GM19438 (cell line): ENCODE results near the gene UROC1.

ENCODE experiments used
- ATAC-seq: cut with Tn5 transposase; IDR thresholded peaks from one replicate; pipeline ENCODE4 v1.9.1; 2021; ENCODE audit warnings: low read depth; ENCODE audit not compliant: unreplicated experiment

UROC1 gene

DNA sequence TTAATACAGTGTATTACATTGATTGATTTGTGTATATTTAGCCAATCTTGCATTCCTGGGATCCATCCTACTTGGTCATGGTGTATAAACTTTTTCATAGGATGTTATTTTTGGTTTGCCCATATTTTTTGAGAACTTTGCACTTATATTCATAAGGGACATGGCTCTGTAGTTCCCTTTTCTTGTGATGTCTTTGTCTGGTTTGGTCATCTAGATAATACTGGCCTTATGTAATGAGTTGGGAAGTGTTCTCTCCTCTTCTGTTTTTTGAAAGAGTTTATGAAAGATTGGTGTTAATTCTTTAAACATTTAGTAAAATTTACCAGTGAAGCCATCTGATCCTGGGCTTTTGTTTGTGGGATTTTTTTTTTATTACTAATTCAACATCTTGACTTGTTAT is 15.9 kb upstream of the UROC1 start:
- ATAC-seq = no peak

DNA sequence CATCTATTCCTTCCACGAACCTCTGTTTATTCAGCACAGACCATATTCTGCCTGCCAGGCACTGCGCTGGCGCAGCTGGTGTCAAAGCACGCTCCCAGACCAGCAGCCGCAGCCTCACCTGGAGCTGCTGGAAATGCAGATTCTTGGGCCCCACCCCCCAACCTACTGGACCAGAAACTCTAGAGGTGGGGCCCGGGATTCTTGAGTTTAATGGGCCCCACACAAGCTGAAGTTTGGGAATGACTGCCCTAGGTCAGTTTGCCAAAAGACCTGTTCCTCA is 13.4 kb upstream of the UROC1 start:
- ATAC-seq = no peak

DNA sequence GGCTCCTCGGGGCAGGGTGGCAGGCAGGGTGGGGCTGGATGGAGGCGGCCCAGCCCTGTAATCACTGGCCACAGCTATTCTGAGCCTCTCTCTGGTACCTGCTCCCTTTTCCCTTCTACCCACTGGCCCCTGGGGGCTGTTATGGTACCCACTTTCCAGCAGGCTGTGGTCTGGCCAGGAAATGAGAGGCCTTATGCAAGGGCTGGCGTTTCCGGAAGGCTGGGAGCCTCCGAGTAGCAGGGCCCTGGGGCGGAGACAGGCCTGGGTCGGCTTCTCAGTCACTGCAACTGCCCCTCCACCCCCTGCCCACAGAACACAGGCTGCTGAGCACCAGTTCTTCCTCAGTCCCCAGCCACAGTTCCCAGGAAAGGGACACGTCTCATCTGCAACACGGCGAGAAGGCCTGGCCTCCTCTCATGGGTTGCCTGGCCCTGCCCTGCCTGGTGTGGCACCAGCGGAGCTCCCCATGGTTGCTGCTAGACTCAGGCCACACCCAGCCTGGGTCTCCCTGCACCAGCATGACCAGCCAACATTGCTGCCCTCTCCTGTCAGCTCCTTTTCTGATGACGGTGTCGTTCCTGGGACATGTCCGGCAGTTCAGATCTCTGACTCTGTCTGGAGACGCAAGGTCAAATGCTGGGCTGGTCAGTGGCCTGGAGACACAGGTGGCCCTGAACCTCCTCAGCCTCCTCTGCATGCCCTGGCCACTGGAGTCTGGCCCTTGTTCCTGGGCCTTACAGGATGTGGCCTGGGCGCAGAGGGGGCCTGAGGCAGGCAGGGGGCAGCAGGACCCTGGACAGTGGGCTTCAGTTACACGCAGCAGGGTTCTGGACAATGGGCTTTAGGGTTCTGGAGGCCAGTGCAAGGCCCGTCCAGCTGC is 12.8 kb upstream of the UROC1 start:
- ATAC-seq = peak; percentile 65

DNA sequence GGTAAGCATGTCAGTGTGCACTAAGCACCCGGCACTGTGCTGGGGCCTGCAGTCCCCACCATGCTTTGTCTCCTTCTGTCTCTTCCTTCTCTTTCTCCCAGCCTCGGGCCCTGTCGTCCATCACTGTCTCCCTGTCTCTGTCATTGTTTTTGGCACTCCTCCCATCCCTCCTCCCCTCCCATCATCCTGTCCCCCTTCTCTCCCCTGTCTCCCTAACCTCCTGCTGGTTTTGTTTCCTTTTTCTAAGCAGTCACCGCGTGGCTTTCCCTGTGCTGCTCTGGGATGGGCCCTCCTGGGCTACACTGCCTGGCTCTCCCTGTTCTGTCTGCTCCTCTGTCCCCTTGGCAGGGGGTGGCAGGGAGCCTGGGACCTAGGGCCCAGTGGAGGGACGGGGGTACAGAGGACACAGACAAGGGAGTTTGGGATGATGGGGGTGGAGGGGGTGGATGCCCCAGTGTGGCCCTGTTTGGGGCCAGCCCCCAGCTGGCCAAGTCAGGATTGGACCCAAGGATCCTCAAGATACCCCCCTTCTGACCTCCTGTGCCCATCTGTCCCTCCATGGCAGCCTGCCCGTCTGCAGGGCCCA is 12.1 kb upstream of the UROC1 start:
- ATAC-seq = no peak

DNA sequence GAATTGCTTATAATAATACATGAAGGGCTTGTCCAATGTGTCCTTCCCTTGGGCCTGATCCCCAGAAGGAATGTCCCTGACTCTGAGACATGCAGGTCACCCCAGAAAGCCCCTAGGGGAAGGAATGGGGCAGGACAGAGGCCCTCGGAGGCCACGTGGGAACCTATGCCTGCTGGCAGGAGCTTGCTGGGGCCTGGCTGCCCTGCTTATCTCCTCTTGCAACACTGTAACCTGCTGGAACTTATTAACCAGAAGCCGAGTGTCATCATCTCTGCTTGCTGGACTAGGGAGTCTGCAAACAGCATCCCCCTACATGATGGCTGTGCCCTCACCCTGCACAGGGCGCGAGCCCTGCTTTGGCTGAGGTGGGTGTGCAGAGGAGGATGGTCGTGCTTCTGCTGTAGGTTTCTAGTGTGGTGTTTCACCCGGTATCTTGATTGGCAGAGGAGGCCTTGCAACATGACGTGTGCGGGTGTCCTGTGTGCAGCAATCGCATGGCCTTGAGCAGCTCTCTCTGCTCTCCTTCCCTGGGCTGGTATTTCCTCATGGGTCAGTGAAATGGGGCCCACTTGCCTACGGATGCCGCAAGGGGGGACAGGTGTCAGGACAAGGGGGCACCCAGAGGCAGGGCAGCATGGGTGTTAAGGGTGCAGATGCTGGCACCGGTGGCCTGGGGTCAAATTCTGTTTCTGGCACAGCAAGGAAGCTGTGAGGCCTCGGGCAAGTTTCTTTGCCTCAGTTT is 11.4 kb upstream of the UROC1 start:
- no peak for ATAC-seq

DNA sequence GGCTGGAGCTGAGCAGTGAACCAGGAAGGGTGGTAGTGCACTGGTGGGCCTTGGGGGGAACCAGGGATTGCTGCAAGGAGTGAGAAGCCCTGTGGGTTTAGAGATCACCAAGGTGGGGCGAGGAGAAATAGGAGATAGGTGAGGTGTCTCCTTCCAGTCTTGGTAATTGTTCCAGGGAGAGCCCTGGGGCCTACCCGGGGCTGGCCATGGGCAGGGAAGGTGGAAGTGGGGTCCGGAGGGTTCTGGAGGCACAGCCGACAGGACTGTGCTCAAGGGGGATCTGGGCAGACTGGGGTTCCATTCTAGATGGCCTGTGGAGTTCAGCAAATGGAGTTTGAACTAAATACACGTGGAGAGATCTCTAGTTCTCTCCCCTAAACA is 10.8 kb upstream of the UROC1 start:
- ATAC-seq = no peak

DNA sequence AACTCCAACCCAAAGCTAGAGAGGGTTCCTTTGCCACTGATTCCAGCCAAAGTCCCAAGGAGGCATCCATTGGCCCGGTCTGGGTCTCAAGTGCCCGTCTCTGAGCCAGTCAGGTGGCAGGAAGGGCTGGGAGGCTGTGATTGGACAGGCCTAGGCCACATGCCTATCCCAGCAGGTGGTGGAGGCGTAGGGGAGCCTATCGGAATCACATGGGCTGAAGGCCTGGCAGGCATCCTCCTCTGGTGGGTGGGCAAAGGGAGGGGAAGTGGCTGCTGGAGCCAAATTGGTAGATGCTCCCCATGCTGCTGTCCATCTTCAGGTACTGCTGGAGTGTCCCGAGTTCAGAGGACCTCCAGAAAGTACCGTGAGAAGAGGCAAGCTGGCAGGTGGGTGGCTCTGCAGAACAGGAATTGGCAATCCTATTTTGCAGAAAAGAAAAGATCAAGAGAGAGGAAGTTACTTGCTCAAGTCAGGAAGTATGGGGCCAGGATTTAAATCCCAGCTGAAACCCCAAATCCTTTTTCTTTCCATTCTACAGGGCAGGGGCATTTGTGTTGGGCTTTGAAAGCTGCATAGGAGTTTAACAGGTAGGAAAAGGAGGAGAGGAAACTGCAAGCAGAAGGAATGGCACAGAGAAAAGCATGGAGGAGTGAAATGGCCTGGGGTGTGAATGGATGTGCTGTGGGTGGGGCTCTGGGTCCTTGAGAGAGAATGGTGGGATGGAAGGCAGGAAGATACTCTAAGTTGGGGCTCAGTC is 10.1 kb upstream of the UROC1 start:
- ATAC-seq = no peak

DNA sequence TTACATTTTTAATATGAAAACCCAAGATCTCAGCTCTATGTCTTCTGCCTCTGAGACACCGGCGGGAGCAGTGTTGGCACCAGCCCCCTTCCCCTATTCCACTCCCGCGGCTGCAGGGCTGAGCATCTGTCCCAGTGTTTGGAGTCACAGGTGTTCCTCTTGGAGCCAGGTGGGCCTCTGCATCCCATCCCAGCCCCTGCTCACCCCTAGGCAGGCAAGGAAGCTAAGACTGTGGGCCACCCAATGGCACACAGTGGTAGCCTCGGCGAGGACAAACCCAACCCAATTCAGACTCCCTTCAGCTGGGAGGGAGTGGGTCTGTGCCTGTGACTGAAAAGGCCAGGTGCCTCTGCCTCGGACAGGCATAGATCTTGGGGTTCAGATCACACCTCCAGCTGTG is 9.4 kb upstream of the UROC1 start:
- ATAC-seq = no peak

DNA sequence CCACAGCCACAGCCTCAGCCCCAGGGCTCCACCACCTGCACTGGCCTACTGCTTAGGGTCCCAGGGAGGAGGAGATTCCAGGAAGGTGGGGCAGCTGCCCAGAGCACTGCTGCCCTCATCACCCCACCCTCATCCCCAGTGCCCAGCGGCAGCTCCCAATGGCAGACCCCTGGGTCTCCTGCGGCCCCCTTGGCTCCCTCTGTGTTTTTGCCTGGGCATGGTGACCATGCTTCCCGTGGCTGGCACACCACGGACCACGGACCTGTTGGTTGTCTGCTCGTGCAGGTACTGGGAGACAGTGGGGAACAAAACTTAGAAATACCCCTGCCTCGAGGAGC is 9.1 kb upstream of the UROC1 start:
- ATAC-seq = no peak

DNA sequence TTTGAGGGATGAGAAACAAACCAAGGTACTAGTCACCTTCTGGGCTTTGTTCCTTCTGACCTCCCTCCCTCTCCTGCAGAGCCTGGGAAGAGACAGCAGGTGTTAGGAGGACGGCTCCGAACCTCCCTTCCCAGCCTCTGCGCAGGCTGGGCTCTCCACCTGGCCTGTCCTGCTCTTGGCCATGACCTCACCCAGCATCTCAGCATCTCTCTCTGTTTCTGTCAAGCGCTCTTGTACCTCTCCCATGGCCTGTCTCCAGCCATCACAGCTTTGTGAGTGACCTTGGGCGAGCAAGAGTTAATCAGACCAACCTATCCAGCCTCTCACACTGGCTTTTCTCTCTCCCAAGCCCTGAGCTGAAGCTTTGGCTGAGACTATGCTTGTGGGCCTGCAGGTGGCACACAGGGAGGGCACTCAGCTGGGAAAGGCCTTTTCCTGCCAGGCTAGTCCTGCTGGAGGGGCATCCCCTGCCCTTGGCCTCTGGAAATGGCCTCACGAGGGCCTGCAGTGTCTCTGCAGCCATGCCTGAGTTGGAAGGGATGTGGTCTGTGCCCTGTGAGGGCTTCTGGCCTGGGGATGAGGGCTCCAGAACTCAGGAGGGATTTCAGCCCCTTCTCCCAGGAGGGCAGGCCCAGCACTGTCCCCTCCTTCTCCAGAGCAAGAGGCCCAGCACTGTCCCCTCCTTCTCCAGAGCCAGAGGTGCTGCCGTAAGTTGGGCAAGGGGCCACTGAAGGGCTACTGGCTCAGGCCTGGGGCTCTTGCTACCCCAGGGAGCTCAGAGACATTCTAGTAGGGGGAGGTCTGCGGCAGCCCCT is 8.5 kb upstream of the UROC1 start:
- ATAC-seq = no peak

DNA sequence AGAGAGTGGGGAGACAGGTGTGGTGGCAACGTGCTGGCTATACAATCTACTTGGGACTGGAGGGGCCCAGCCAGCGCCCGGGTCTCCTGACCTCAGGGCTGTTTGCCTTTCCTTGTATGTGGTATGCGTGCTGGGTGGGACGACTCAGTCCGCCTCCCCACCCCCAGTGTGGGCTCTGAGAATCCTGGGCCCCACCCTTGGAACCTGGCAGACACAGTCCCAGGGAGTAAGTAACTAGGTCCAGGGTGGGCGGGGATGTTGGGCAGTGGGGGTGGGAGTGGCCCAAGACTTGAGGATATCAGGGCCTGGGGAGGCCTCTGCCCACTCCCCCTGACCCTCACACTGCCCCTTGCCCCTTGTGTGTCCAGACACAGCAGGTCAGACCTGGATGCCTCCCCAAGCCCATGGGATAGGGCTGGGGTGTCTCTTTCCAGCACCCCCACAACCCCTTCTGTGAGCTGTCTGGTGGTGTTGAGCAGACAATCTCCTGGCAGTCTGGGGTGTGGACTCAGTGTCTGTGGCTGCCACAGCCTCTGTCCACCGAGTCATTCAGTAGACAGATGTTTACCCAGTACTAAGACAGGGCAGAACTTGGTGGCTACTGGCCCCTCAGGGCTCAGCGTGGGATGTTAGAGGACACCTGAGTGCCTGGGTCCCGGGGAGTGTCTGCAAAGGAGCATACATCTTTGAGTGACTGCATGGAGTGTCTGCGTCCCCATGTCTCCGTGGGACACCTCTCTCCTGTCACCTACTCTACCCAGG is 7.7 kb upstream of the UROC1 start:
- ATAC-seq = no peak

DNA sequence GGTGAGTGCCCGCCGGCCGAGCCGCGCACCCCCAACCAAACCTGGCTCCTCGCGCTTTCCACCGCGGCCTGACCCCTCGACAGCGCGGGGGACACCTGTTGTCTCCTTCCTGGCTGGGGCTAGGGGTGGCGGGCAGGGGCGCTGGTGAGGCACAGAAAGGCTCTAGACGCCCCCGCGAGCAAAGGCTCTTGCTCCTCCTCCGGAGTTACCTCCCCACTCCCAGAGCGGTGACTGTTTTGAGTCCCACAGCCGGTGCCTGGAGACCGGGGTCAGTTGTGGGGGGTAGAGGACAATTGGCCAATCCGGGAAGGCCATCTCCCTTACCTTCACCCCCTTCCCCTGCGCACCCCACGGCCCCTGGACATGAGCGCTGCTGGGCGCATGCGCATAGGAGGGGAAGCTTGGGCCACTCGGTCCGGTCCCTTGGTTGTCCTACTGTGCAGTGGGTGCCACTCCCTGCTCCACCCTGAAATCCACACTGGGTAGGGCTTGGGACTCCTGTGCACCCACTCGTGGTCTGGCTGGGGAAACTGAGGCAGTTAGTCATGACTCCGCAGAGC is 6.9 kb upstream of the UROC1 start:
- no peak for ATAC-seq

DNA sequence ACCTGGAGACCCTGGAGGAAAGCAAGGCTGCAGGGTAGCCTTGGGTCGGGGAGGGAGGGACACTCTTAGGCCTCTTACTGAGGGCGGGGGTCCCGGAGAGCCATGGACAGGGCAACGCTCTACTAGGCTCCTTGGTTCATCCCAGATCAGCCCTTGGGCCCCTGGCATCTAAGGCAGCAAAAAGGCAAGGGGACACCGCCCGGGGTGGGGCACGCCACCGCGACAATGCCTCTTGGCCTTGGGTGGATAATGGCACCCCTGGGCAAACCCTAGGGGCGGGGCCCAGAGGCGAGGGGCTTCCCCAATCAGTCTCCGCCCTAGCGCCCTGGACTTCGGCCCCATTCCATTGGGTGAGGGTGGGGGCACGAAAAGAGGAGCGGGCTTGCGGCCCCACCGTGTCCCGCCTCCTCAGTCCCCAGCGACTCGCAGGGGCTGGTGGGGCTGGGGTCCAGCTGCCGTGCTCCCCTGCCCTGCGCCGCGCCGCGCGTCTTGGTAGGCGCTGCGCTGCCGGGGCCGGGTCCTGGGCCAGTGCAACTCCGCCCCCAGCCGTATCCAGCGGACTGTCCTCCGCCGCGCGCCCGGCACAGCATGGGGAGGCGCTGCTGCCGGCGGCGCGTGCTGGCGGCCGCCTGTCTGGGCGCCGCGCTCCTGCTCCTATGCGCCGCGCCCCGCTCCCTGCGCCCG is 6.3 kb upstream of the UROC1 start, which contains the start of gene CHST13:
Gene CHST13, plus strand, starts transcription at position 411 of the 684 bp plus-strand sequence. Its CDS starts 178 bp downstream, at position 589.
- ATAC-seq = no peak

DNA sequence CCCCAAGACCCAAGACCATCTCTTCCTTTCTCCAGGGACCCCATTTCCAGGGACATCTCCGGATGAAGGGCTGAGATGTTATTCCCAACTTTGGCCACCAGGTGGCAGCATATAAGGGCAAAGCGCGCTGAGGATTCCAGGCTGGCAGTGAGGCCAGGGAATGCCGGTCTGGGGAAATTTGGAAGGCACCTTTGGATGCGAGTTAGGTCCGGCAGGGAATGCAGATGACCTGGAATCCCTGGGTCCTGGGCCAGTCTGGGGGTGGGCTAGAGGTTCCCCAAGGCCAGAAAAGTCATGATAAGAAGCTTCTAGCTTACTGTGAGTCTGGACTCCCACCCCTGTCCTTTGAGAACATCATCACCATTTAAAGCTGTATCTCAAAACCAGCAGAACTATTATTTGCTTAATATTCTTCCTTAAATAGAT is 4.8 kb upstream of the UROC1 start:
- ATAC-seq = no peak

DNA sequence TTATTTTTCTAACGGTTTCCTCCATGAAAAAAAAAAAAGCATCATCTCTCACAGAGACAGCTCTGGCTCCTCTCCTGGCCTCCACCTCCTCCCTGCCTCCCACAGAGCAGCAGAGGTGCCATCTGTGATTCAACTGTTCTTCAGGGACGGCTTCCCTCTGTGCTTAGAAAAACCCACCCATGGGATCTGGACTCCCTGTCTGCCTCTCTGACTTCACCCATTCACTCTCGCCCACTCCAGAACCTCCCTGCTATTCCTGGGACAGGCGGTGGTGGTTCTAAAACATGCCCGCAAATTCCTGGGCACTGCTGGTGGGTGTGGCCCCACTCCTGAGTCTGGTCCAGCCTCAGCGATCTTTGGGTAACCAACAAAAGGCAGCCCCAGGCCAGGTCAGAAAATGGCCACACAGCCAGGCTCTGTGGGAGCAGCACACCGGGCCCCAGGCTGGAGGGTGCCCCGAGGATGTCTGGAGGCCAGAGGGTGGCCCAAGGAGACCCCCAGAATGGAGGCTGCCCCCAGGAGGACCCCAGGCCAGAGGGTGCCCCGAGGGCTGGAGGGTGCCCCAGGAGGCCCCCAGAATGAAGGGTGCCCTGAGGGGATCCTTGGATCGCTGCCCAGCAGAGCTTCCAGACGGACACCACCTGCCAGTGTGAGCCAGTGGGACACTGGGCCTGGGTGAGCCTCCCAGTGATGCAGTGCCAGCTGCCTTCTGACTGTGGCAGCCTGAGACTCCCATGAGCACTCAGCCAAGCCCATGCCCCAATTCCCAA is 3.7 kb upstream of the UROC1 start:
- ATAC-seq = no peak

DNA sequence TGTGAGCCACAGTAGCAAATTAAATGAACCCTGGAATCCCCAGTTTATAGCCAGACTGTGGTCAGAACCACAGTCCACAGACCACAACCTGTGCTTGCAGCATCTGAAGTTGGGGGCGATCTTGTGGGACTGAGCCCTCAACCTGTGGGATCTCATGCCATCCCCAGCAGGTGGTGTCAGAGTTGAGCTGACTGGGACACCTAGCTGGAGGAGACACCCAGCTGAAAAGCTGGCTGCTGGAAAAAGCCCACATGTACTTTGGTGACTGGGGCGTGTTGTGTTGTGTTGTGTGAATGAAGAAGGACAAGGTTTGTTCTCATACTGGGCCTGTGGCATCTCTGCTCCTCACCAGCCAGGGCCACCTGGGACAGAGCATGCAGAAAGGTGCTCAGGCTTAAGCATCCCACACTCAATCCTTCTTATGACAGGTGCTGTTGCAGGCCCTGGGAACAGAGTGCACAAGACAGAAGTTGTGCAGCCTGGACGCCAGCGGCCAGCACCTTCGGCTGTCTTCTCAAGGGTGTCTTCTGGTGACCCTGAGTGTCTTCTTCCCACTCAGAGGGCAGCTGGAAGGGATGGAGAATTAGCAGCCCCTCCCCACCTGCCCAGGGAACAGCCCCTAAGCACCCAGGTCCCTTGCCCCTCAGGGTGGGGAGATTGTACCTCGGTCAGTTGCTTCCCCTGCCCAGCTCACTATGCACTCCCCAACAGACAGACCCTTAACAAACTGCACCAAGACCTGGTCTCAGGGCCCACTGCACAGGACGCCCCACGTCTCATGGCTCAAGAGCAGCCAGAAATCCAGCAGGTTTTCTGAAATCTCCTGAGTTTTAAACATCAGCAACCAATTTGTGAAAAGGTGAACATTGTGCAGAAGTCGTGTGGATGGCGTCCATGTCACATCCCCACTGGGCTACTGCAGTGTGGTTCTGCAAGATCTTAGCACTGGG is 2.2 kb upstream of the UROC1 start:
- ATAC-seq = no peak

DNA sequence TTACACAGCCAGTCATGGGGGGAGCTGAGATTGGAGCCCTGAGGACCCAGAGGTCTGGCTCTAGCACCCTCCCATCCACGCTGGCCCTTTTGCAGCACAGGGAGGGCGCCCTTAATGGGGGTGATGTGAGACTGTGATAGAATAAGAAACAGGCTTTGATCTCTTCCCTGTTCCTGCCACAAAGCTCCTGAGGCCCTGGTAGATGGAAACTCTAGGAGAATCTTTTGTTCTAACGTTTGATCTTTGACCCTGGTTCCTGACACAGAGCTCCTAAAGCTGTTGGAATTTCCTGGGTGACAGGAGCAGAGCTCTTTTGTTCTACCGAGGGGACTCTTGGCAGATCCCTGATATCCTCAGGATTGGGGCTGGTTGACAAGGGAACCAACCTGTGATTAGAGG is 1.2 kb upstream of the UROC1 start:
- no peak for ATAC-seq
